HEK293T (cell line): Measurements from ENCODE around the gene RBAK.

Experiments
- CTCF ChIA-PET: fragments of 350-600 bp; formaldehyde crosslinking; extraction: SDS; loops from one replicate; lab custom pipeline; 2021; ENCODE audit warnings: antibody characterized with exemption, inconsistent platforms; lab: Yijun Ruan, JAX
- POLR2A ChIA-PET: fragments of 350-600 bp; formaldehyde crosslinking; extraction: SDS; loops from one replicate; lab custom pipeline; 2020; ENCODE audit warnings: antibody characterized with exemption, inconsistent platforms; lab: Yijun Ruan, JAX
- DNase-seq: peaks from one replicate; pipeline ENCODE4 v3.0.0; 2012; ENCODE audit warnings: mixed read lengths; ENCODE audit errors: extremely low spot score
- ARNT ChIP-seq: fragments of 450-650 bp; IDR thresholded peaks from 2 replicates; pipeline ENCODE4 v1.6.1; 2017; ENCODE audit warnings: mild to moderate bottlenecking
- BHLHE40 ChIP-seq: fragments of 450-650 bp; IDR thresholded peaks from 2 replicates; pipeline ENCODE4 v1.6.1; 2016; ENCODE audit warnings: mild to moderate bottlenecking, moderate library complexity, borderline replicate concordance
- CTBP1 ChIP-seq: fragments of 450-650 bp; IDR thresholded peaks from 2 replicates; pipeline ENCODE4 v1.6.1; 2016; ENCODE audit warnings: borderline replicate concordance
- ELF4 ChIP-seq: fragments of 450-650 bp; IDR thresholded peaks from 2 replicates; pipeline ENCODE4 v1.6.1; 2017; ENCODE audit warnings: antibody characterized with exemption
- FOXA1 ChIP-seq: fragments of 450-650 bp; IDR thresholded peaks from 2 replicates; pipeline ENCODE4 v1.6.1; 2016; ENCODE audit warnings: mild to moderate bottlenecking
- FOXK2 ChIP-seq: fragments of 450-650 bp; IDR thresholded peaks from 2 replicates; pipeline ENCODE4 v1.6.1; 2016; ENCODE audit warnings: mild to moderate bottlenecking
- FOXM1 ChIP-seq: fragments of 450-650 bp; IDR thresholded peaks from 2 replicates; pipeline ENCODE4 v1.6.1; 2017; ENCODE audit warnings: mild to moderate bottlenecking, borderline replicate concordance
- HDGF ChIP-seq: fragments of 450-650 bp; IDR thresholded peaks from 2 replicates; pipeline ENCODE4 v1.6.1; 2017; ENCODE audit warnings: antibody characterized with exemption, borderline replicate concordance
- L3MBTL2 ChIP-seq: fragments of 450-650 bp; conservative IDR thresholded peaks from 2 replicates; pipeline ENCODE4 v1.6.1; 2016; ENCODE audit warnings: mild to moderate bottlenecking
- LEF1 ChIP-seq: fragments of 450-650 bp; IDR thresholded peaks from 2 replicates; pipeline ENCODE4 v1.6.1; 2017; ENCODE audit warnings: mild to moderate bottlenecking, borderline replicate concordance
- NFRKB ChIP-seq: fragments of 450-650 bp; IDR thresholded peaks from 2 replicates; pipeline ENCODE4 v1.6.1; 2016; ENCODE audit warnings: mild to moderate bottlenecking, moderate library complexity
- PKNOX1 ChIP-seq: fragments of 450-650 bp; IDR thresholded peaks from 2 replicates; pipeline ENCODE4 v1.6.1; 2016
- SP1 ChIP-seq: fragments of 450-650 bp; IDR thresholded peaks from 2 replicates; pipeline ENCODE4 v1.6.1; 2017
- SUZ12 ChIP-seq: fragments of 450-650 bp; IDR thresholded peaks from 2 replicates; pipeline ENCODE4 v1.6.1; 2016; ENCODE audit warnings: mild to moderate bottlenecking
- TARDBP ChIP-seq: fragments of 450-650 bp; IDR thresholded peaks from 2 replicates; pipeline ENCODE4 v1.6.1; 2016
- ZNF384 ChIP-seq: fragments of 450-650 bp; IDR thresholded peaks from 2 replicates; pipeline ENCODE4 v1.6.1; 2016

The RBAK gene

DNA sequence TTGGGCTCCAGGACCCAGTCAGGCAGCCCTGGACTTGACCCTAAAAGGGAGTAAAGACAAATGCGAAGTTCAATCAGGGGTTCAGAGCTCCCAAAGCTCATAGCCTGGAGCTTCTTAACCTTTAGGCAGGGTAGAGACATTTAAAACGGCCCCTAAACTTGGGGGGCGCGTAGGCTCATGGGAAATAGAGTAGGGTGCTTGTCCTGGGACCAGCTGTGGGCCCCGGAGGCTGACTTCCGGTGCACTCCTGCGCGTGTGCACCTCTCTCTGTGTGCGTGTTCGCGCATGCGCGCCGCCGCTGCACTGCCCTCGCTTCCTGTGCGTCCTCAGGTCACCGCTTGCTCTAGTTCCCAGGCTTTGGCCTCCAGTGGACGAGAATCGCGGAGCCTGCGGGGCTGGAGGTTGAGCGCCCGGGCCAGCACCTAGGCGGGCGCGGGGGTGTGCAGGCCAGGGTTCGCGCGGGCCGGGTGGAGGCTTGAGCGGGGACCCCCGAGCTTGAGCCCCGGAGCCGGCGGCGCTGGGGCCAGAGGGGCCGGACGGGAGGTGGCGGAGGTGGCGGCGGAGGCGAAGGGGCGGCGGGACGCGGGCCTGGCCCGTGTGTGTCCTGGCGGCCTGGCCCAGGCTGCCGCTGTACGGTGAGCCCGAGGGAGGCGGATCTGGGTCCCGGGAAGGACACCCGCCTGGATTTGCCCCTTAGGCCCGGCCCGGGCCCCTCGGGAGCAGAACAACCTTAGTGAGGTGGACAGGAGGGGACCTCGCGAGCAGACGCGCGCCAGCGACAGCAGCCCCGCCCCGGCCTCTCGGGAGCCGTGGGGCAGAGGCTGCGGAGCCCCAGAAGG lies at the start of gene RBAK:
Gene RBAK, plus strand, starts transcription at position 303 of the 839 bp plus-strand sequence. CDS start 2,217 bp downstream, outside the sequence.
- TF ChIP-seq PKNOX1 = no peak
- TF ChIP-seq SUZ12 = no peak
- TF ChIP-seq LEF1 = no peak
- TF ChIP-seq L3MBTL2 = peak; percentile 68
- CTCF ChIA-PET = no interaction called here
- POLR2A ChIA-PET = interaction anchor here (0.5 to 1.4 kb wide), 4 partner anchors 9 to 14 kb away, joined by 3 to 5 read pairs (median 4); no protein-coding TSS in a partner anchor

DNA sequence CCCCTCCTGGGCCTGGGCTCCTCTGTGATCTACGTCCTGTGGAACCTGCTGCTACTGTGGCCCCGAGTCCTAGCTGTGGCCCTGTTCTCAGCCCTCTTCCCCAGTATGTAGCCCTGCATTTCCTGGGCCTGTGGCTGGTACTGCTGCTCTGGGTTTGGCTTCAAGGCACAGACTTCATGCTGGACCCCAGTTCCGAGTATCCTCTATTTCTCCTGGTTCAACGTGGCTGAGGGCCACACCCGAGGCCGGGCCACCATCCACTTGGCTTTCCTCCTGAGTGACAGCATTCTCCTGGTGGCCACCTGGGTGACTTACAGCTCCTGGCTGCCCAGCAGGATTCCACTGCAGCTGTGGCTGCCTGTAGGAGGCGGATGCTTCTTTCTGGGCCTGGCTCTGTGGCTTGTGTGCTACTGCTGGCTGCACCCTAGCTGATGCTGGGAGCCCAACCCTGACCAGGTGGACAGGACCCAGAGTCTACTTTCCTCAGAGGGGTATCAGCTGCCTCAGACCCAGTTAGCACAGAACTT lies 48.9 kb upstream of the RBAK start:
- TF ChIP-seq ELF4 (no peak), PKNOX1 (peak; percentile 28; the same call in 1 of the 2 replicates)
- no peak for DNase-seq
- ChIA-PET CTCF (no interaction called here), POLR2A (no interaction called here)

More for the DNA sequence above, at the start of gene RBAK:
- peak; percentile 88 for DNase-seq

DNA sequence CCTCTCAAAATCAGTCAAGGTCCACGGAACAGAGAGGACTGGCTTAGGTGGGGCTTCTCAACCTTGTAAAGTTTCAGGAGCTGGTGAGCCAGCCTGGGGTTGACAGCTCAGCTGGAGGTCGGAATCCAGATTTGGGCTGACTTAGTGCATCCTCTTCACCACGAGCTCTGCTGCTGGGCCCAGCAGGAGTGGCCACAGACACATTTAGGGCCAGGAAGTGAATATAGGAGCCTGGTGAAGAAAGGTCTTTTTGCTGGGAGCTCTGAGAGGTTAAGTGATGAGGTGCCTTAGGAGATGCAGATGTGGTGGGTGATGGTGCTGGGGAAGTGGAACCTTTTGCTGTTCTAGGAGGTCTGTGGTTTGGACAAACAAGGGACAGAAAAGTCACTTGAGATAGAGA lies 47.4 kb upstream of the RBAK start:
- CTCF ChIA-PET = no interaction called here
- DNase-seq = no peak
- TF ChIP-seq FOXA1 = no peak
- no peak for TF ChIP-seq BHLHE40
- no peak for TF ChIP-seq LEF1
- TF ChIP-seq ZNF384 = no peak
- TF ChIP-seq ARNT = no peak
- no peak for TF ChIP-seq HDGF
- TF ChIP-seq SUZ12 = no peak
- POLR2A ChIA-PET = no interaction called here

GRCh38 chr7:4998910-4999309 lies 46.8 kb upstream of the RBAK start:
- no peak for DNase-seq
- POLR2A ChIA-PET = no interaction called here
- CTCF ChIA-PET = interaction anchor here (0.6 to 1.2 kb wide), 2 partner anchors 25 to 86 kb away, joined by 3 read pairs; no protein-coding TSS in a partner anchor
- TF ChIP-seq SUZ12 (no peak), LEF1 (no peak), HDGF (no peak), L3MBTL2 (no peak), CTBP1 (no peak)

DNA sequence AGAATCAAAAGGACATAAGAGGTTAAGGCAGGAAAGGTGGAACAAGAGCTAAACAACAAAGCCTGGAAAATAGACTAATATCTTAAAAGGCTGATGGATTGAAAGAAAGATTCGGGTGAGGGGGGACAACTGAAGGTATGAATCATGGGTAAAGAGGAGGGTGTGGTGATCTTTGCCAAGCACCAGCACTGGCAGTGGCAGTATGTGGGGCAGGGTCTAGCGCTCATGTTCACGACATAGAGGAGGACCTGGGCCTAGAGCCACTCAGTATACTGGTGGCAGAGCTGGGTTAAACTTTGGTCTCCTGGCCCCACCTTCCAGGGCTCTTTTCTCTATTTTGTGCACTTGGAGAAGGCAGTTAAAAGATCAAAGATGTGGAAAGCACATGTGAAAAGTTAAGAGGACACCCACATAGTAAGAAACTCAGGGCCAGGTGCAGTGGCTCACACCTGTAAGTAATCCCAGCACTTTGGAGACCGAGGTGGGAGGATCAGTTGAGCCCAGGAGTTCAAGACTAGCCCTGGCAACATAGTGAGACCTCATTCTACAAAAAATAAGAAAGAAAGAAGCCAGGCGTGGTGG lies 46.2 kb upstream of the RBAK start:
- no peak for DNase-seq
- CTCF ChIA-PET = interaction anchor here (0.6 to 1.2 kb wide), 2 partner anchors 25 to 85 kb away, joined by 3 read pairs; no protein-coding TSS in a partner anchor
- no peak for TF ChIP-seq NFRKB
- no peak for TF ChIP-seq TARDBP
- TF ChIP-seq L3MBTL2 = no peak
- TF ChIP-seq FOXA1 = no peak
- no peak for TF ChIP-seq SUZ12
- no peak for TF ChIP-seq LEF1
- TF ChIP-seq FOXK2 = no peak
- no peak for TF ChIP-seq PKNOX1
- no peak for TF ChIP-seq FOXM1
- TF ChIP-seq ELF4 = no peak
- no peak for TF ChIP-seq CTBP1
- TF ChIP-seq ARNT = no peak
- no peak for TF ChIP-seq HDGF
- TF ChIP-seq SP1 = no peak
- no peak for TF ChIP-seq BHLHE40
- TF ChIP-seq ZNF384 = no peak
- POLR2A ChIA-PET = no interaction called here

DNA sequence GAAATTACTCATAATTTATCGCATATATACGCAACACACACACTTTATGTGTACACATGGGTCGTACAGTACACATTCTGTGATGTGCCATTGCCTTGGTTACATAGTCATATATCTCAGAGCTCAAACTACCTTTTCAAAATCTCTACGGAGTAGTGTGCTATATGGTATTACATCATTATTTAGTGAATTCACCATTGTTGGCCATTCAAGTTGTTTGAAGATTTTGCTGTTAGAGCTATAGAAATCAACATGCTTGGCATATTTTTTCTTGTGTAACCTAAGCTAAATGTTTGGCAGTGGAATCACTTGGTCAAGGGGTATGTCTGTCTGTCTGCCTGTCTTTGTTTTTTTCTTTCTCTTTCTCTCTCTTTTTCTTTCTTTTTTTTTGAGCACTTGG lies 44.7 kb upstream of the RBAK start:
- ChIA-PET CTCF (interaction anchor here (0.7 kb wide), 1 partner anchor 155 kb away, joined by 5 read pairs; no protein-coding TSS in a partner anchor), POLR2A (no interaction called here)
- no peak for TF ChIP-seq NFRKB
- TF ChIP-seq SUZ12 = no peak
- no peak for TF ChIP-seq PKNOX1
- TF ChIP-seq SP1 = no peak
- no peak for TF ChIP-seq L3MBTL2
- no peak for TF ChIP-seq BHLHE40
- TF ChIP-seq FOXM1 = no peak
- no peak for TF ChIP-seq ZNF384
- TF ChIP-seq TARDBP = no peak
- TF ChIP-seq FOXK2 = no peak
- no peak for DNase-seq
